HG02885 (cell line): ENCODE results near the gene BRINP2.

Experiments used
- ATAC-seq: cut with Tn5 transposase; IDR thresholded peaks from one replicate; pipeline ENCODE4 v1.9.1; 2021; ENCODE audit warnings: mild to moderate bottlenecking; ENCODE audit not compliant: unreplicated experiment, poor library complexity

Gene BRINP2

DNA sequence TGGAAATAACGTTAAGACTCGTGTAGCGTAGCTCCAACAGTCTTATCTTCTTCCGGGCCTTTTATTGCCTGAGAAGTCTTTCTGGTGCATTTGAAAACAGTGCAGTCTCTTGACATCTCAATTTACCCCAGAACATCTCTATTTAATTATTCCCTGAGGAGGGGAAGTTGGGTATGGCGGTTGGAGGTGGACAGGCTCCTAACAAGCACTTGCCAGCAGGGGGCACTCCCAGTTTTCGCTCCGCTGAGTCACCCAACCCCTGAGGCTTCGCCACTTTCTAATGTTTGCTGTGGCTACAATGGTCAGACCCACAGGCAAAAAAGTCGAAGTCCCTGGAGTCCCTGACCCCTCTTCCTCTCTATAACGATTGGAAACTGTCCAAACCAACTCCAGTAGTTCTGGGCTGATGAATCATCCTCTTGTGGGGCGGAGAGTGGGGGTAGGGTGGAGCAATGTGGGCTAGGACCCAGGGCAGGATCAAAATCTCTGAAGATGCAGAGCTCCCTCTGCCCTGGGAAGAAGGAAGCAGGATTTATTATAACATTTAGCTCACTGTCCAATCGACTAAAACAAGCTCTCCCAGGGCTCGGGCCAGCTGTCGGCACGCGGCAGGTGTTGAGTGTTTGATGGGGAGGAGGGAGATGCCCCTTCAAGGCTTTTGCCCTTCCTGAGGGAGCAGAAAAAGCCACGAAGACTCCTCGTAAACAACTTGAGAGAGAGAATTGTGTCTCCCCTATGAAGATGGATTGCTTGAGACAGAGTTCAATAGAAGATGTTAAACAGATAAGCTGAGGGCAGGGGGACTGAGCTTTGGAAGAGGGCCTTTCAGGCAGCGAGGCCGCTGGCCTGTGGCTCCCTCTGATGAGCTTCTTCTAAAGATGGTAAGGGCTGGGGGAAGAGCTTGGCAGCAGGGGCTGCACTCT lies 85.7 kb downstream of the BRINP2 start:
- ATAC-seq = peak; percentile 59

DNA sequence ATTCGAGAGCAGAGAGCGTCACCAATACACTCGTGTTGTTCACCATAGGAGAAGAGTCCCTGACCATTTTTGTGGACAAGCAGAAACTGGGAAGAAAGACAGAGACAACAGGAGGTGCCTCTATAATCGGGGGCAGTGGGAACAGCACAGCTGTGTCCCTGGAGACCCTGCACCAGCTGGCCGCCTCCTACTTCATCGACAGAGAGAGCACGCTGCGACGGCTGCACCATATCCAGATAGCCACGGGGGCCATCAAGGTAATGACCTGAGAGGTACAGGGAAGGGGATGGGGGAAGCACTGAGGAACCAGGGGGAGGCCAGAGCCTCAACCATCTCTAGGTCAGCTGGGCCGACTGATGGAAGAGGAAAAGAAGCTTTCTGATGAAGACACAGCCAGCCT lies 86.4 kb downstream of the BRINP2 start:
- ATAC-seq = no peak

DNA sequence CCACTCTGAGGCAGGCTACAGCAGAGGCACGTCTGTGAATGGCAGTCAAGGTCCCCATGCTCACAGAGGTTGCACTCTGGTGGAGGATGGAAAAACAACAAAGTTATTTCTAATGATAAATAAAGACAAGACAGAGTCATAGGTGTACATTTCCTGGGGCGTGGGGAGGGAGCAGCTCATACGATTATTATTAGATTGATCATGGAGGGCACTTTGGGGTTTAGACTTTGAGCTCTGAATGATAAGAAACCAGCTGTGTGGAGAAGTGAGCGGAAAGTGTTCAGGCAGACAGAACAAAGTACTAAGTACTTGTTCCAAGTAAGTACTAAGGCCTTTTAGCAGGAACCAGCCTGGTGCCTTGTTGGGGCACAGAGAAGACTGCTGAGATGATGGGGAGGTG lies 86.8 kb downstream of the BRINP2 start:
- ATAC-seq = no peak

DNA sequence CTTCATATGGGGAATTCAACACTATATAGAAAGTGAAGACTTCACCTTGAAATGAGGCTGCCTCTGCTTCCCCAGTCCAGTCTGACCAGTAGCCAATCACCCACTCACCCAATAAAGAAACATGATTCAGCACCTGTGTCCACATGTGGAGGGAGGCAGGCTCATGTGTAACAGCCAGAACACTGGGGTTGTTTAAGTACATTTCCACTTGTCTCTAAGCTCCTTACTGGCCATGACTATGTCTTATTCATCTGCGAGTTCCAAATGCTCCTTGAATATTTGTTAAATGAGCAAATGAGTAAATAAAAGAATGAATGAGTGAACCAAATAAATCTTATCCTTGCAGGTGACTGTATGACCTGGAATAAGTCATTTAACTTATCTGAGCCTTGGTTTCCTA lies 100.1 kb downstream of the BRINP2 start:
- no peak for ATAC-seq

DNA sequence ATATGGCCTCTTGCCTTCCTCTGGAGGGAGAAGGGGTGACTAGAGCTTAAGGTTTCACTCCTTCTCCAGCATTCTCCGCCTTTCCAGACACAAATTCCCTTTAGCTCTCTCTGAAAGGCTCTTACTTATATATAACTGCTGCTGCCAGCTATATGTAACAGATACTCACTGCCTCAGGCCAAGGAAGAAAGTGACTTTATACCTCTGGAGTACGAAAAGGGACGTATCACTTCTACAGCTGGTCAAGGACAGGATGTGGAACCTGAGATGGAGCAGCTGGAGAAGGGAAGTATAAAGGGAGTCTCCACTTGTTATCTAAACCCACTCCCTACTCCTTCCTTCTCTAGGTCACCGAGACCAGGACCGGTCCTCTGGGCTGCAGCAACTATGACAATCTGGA lies 102.4 kb downstream of the BRINP2 start:
- ATAC-seq = no peak

DNA sequence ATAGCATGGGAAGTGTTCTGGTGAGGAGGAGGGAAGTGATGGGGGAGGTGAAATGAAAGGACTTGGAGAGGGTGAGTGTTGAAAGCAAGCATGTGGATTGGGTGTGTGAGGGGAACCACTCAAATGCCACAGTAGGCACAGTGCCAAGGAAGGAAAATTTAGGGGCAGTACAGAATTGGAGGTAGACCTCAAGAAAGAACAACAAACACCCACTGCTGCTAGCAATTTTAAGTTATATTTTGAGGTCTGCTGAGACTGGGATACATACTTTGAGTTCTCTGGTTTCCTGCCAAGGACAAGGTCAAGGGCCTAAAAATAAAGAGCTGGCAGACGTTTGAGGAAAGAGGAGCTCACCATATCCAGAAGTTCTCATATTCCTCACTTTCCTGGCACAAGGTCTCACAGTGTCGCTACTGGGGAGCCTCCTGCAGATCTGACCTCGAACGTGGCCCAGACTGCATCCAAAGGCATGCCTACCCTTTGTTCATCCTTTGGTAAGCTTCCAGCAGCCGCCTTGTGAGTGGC lies 104.0 kb downstream of the BRINP2 start:
- no peak for ATAC-seq

DNA sequence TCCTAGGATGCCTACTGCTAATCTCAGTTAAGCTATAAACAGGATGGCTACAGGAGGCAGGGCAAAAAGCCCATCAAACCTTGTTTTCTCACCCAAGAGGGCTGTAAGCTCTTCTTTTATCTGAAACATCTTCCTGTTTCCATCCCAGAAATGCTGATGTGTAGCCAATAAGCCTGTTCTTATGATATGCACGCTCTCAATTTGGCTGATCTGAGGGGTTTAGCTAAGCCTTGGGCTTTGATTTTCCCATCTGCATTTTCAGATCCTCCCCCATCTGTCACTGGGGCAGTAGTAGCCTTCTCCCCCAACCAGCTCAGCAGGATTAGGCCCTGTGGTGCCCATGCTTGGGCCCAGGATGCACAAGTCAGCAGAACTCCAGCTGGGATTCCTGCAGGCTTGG lies 105.0 kb downstream of the BRINP2 start:
- no peak for ATAC-seq

DNA sequence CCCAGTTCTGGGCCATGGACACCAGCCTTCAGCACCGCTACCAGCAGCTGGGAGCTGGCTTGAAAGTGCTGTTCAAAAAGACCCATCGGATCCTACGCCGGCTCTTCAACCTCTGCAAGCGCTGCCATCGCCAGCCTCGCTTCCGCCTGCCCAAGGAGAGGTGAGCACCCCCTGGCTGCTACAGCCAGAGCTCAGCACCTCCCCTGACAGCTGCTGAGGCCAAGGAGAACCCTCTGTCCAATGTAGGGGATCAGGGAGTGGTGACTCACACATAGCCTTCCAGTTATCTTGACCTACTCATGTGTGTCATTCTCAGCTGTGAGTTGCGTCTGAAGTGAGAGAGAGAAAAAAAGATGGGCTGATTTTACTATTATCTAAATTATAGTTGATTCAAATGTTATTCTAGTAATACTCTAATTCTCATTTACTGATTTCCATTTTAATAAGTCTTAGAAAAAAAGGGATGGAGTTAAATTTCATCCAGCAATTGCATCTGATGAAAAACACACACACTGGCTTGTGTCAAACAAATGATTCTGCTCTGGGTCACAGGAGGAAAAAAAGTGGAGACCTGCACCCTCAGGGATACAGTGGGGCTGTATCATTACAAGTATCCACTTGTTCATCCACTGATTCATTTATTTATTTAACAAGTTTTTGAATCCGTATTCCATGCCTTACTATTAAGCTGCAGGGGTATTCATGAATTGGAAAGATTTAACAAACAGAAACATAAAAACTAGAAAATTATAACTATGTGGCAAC lies 108.0 kb downstream of the BRINP2 start:
- no peak for ATAC-seq

DNA sequence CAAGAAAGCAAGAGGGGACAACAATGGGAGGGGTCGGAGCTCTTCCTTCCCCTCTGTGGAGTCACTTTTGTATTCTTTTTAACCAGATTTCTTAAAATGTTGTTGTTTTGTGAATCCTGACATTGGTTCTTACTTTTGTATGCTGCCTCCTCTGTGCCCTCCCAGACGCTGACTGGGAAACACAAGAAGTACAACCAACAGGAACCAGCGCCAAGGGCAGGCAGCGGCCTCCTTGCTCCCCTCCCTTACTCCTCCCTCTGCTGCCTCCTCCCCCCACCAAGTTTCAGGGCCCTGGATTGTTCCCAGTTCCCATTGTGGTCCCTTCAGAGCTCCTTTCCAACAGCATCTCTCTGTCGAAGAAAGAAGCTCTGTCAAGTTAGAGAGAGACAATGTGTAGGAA lies 111.1 kb downstream of the BRINP2 start:
- no peak for ATAC-seq

DNA sequence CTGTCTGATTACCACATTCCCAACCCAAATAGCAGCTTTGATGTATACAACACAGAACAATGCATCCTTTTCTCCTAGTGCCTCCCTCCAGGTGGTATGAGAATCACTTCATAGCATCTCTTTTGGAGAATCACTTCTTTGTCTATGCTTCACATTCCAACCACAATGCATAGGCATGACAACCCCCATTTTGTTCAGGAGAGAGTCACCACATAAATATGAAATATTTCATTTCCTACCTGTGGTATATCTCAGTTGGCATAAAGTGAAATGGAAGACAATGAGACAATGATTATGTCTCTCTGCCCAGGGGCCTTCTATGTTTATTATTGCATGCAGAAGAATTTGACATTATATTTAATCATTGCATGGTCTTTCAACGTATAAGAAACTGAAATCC lies 112.2 kb downstream of the BRINP2 start:
- no peak for ATAC-seq

DNA sequence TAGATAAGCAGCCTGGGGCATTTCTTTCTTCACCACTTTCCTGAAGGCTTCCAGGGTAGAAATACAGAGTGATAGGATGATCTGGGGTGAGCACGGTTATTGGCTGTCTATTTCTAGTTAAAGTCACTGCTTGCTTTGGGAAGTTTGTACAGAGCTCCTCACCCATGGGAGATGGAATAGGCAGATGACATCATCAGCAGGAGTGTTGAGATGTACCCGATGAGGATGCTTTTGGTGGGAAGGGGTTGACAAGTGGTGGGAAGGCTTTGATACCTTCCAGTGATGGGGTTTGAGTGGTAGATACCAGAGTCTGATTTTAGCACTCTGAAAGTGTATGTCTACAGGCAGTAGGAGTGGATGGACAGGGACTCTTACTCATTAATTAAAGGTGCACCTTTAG lies 112.6 kb downstream of the BRINP2 start:
- ATAC-seq = no peak

DNA sequence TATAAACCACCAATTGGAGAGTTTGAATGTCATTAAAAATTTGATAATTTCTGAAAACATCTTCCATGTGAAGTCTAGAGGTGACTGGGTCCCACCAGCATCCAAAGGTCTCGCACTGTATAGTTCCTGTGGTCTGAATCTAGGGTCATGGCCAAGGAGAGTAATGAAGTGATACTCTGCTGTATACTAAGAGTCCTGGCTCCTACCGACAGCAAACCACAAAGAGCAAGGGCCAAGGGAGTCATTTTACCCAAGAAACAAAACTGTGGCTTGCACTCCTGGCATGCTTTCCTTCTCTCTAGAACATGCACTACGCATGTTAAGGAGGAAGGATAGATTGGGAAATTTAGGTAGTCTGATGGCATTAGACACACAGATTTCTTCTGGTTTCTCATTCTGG lies 115.6 kb downstream of the BRINP2 start:
- ATAC-seq = no peak

DNA sequence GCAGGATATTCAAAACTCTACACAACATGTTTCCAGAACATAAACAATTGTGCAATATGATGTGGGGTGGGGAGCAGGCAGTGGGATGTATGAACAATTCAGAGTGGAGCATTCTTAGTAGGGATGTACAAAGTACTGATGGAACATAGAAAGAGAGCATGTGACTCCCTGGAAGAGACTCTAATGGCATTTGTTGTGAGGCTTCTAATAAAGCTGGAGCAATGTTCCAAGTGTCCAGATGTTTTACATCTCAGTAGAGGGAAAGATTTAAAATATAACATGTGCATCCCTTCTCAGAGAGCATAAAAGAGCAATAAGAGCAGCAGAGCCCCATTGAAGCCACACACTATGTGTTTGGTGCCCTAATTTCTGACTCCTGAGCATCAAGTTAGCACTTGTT lies 116.5 kb downstream of the BRINP2 start:
- ATAC-seq = no peak

DNA sequence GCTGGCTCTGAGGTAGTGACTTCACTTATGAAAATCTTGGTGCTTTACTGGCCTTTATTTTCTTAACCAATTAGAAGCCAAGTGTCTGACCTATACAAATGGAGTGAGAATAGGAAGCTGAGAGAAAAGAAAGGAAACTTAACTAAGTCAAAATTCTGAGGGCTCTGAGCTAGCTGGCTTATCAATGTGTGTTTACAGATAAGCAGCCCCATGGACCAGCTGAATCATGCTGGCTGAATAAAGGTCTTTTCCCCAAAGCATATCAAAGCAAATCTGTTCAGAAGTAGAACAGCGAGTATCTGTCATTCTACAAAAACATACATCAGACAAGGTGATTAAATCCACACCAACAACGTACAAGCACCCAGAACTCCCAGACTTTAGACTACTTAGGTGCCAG lies 117.2 kb downstream of the BRINP2 start:
- no peak for ATAC-seq

DNA sequence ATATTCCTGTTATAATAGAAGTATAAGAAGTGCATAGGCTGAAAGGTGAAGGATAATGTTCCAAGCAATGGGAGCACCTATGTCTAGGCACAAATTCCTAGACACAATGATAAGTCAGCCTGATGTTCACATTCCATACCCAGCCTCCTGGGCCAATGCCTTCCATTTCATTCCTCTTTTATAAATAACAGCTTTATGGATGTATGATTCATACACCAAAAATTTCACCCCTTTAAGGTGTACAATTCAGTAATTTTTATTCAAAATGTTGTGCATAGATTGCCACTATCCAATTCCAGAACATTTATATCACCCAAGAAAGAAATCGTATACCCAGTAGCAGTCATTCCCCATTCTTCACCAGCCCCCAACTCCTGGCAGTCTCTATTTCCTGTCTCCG lies 118.8 kb downstream of the BRINP2 start:
- no peak for ATAC-seq

DNA sequence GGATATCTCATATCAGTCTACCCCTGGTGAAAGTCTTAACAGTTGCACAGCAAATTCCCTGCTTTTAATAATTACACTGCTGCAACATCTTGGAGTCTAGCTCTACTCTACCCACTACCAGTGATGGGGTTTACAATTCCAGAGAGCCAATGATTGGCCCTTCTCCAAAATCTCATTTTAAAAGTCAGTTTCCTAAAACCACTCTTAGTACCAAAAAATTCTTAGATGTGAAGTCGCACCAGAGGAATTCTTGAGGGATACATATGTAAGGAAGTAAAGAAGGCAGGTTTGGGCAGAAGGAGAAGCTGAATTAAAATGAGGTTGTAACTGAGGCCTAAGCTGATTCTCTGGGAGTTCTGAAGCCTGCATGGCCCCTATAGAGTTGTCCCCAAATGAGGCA lies 129.7 kb downstream of the BRINP2 start:
- ATAC-seq = no peak

DNA sequence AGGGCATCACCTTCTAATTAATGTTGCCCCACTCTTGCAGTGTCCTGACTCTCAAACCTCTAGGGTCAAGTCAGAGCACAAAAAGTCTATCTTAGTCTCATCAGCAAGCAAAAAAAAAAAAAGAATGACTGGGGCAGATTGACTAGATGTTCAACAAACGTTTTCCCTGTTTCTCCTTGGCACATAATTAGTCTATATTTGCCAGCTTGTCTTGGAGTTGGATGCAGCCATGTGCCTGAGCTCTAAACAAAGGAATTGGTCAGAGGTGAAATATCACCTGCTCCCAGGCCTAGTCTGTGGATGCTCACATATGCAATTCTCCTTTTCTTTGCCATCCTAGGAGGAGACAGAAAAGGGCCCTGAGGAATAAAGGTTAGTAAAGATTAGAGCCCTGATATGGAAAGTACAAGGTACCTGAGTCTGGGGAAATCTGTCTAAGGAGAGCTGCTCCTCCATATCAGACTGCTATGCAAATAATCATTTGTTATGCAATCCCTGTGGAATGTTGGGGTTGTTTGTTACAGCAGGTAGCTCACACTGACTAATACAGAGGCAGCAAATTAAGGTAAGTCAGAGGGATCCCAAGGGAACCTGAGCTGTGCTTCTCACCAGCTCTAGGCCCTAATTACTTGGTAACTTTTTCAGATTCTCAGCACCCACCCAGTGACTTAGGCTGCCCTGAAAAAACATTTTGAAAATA lies 130.8 kb downstream of the BRINP2 start:
- no peak for ATAC-seq

DNA sequence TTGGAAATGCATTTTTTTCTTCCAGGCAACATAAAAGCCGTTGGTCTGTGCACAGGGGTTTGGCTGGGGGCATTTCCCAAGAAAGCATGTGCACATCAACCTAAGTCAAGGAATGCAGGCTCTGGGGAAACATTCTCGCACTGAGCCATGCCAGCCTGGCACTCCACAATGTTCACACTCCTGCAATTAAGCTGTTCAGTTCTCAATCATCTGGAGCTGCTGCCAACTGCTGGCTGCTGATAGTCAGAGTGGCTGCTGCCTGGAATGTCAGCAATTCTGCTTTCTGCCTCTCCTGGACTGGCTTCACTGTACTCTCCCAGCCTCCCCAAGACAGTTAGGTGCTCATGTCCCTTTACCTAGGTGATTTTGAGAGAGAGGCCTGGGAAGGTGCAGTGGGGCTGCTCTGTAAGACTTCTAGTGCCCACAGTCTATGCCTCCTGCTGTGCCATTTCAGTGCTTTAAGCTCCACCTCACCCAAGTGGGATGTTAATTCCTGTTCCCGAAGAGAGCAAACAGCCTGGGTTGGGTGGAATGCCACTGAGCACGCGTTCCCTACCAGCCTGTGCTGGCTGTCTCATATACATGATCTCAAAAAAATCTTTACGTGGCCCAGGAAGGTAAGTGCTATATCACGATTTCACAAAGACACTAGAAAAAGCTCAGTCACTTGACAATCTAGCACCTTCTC lies 131.7 kb downstream of the BRINP2 start:
- no peak for ATAC-seq

DNA sequence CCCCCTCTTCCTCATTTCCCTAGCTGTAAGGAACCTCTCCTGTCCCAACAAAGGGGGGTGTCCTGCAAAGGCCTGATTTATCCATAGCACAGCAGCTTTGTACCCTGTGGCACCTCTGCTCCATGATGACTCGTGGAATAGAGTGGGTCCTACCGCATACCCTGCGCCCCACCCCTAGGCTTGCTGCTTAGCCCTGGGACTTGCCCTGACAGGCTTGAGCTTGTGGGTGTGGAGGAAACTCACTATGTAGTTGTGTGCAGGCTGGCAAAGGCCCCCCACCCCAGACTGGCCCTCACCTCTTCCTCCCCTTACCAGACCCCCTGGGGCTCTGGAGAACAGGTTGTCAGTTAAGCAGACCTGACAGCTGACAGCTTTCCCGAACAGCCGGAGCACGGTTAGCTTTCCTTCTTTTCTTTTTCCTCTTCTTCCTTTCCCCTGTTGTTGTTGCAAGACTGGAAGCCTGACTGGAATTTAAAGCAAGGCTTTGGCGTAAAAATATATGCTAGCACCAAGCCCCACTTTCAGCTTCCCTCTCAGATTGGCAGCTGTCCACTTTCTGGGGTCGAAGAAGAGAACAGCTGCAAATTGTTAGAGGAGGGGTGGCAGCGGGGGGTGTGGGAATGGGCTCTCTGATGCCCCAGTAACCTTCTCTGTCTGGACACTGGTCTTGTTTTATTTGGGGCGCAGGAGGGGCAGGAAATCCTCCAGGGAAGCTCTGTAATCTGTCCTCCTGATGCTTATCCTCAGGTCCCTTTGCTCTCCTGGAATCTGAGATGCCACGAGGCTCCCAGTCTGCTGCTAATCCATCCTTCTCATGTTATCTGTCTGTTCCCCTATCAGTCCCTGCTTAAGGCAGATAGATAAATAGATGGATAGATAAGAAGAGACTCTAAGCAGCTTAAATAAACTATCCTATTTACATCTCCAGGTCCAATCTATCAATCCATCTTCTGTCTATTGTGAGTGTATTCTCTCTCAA lies 134.6 kb downstream of the BRINP2 start:
- ATAC-seq = no peak
